Fibroblast of villous mesenchyme (primary cell): Measurements from ENCODE around the gene CDH26. TPM values are rescaled to one million over a fixed set of nuclear protein-coding genes. Genes with fewer than 3 reads are reported as not detected.
A peak's percentile ranks its signal among the peaks of the same experiment; 100 is the strongest.
"Not testable (repeated sequence)": the region's sequence is repeated elsewhere in the genome, so short reads cannot be mapped to it uniquely, and the experiment has no call there.

ENCODE experiments used
- DNase-seq: peaks from one replicate; pipeline ENCODE4 v3.0.0-alpha.2; 2010; ENCODE audit warnings: low read depth
- H3K4me3 ChIP-seq: 2 replicates; pipeline ENCODE4 v1.5.1; 2011; ENCODE audit warnings: low read depth, mild to moderate bottlenecking, low read length
- total RNA-seq: library from RNA; depleted of rRNA; stranded (reverse); fragments of >200 nt; gene quantifications from 2 replicates; pipeline ENCODE4 v1.2.3, GENCODE V29; 2012
- TF ChIP-seq, protein P1 (sequence below): IDR thresholded peaks from 2 replicates; pipeline ENCODE4 v1.5.1; 2012; ENCODE audit warnings: low read depth, mild to moderate bottlenecking, low read length; ENCODE audit not compliant: insufficient read depth

Gene CDH26
- total RNA-seq, 1 donor: 0.86 TPM

- no peak for DNase-seq
- no peak overlapping the region for H3K4me3 ChIP-seq
- TF ChIP-seq, protein P1, sequence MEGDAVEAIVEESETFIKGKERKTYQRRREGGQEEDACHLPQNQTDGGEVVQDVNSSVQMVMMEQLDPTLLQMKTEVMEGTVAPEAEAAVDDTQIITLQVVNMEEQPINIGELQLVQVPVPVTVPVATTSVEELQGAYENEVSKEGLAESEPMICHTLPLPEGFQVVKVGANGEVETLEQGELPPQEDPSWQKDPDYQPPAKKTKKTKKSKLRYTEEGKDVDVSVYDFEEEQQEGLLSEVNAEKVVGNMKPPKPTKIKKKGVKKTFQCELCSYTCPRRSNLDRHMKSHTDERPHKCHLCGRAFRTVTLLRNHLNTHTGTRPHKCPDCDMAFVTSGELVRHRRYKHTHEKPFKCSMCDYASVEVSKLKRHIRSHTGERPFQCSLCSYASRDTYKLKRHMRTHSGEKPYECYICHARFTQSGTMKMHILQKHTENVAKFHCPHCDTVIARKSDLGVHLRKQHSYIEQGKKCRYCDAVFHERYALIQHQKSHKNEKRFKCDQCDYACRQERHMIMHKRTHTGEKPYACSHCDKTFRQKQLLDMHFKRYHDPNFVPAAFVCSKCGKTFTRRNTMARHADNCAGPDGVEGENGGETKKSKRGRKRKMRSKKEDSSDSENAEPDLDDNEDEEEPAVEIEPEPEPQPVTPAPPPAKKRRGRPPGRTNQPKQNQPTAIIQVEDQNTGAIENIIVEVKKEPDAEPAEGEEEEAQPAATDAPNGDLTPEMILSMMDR: no peak
Measured at GRCh38 chr20:59947376-59947775, 10.8 kb upstream of the CDH26 start.

DNA sequence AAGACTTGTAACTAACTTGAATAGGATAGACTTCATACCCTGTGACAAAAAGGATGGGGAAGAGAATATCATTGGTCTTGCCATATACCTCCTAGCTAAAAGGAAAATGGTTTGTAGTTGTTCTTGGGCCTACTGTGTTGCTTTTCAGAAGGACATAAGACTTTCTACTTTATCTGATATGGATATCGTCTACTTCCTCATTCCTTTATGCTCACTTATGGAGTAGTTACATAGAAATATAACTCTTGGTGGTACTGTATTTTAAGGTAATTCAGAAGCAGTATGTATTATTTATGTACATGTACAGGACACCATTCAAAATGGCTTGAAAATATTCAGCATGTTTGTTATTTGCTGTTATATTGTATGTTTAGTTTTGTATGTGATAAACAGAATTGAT is 10.0 kb upstream of the CDH26 start:
- TF ChIP-seq, protein P1: no peak
- no peak for DNase-seq
- H3K4me3 ChIP-seq: no peak overlapping the region

DNA sequence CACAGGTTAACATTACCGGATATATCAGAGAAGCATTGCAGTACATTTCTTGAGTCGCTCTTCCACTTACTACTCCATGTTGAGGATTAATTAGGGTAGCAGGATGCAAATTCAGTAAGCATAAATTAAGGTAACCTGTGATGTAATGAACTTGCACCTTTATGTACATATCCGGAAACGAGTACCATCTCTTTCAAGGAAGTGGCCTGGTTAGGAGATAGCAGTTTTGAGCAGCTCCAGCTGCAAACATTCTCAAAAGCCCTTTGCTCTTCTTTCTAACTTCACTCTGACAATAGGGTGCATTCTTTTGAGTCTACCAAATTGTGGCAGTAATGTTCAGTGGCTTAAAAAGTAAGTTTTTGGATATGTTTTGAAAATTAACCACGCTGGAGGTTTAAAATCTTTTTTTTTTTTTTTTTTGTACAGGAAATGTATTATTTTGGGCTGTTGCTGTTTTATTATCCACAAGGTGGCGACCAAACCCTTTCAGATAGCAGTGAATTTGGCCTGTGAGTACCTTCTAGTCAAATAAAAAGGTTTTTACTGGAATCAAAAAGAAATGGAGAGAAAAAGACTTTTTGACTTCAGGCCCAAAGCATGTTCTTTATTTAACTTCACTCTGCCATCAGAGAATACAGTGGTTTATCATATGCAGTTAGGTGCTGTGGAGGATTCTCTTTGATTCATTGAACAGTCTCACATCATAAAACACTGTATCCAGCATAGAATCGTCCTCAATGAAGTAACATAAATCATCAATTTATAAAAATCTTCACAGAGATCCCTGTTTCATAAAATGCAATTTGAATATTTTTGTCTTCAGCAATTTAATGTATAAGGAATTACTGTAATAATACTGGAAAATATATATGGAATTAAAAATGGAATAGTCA is 9.1 kb upstream of the CDH26 start:
- DNase-seq: peak; percentile 60
- no peak overlapping the region for H3K4me3 ChIP-seq
- TF ChIP-seq, protein P1: peak; percentile 61

GRCh38 chr20:59949911-59950310 is 8.3 kb upstream of the CDH26 start:
- TF ChIP-seq, protein P1: no peak
- H3K4me3 ChIP-seq: no peak overlapping the region
- no peak for DNase-seq

DNA sequence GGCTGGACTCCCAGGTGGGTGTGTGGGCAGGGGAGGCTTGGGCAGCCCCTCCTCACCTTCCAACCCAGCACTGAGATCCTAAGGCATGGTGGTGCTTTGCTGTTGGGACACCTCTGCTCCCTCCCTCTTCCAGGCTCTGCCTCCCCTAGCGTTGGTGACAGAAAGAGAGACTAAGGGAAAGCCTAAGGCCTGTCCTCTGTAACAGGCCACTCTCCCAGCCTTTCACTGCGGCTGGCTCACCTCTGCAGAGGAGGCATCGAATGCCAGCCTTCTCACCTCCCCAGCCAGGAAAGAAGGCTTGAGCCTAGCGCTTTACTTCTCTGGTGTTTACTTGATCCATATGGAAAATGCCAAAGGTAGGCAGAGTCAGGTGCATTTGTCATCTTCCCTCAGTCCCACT is 3.5 kb upstream of the CDH26 start:
- TF ChIP-seq, protein P1: no peak

GRCh38 chr20:59955131-59955796 is 3.0 kb upstream of the CDH26 start:
- no peak overlapping the region for H3K4me3 ChIP-seq
- TF ChIP-seq, protein P1: peak; percentile 21
- DNase-seq: no peak

More for the DNA sequence above, 3.5 kb upstream of the CDH26 start:
- no peak for DNase-seq
- H3K4me3 ChIP-seq: no peak overlapping the region

- not testable (repeated sequence) for H3K4me3 ChIP-seq, DNase-seq
Measured at GRCh38 chr20:59957568-59957967, 655 bp upstream of the CDH26 start.
